ENCODE results near the gene MCF2L2. TPM values are rescaled to one million over a fixed set of nuclear protein-coding genes. Genes with fewer than 3 reads are reported as not detected.

The MCF2L2 gene
- total and polyA plus RNA-seq, 2 of the 13 experiments (the other 11 are each of a cell fraction or from before 2014, with no cell fraction given), result not detected

GRCh38 chr3:183291497-183292031 is 136.9 kb downstream of the MCF2L2 start (continued):
- TF ChIP-seq ZNF441 (CRISPR knock-in tag; IDR thresholded peaks at IDR 0.05; ENCODE audit: borderline replicate concordance) (no peak), SNAPC4 (CRISPR knock-in tag; IDR thresholded peaks at IDR 0.05) (no peak), HMGA1 (CRISPR knock-in tag; conservative IDR thresholded peaks at IDR 0.05) (no peak), THAP11 (CRISPR knock-in tag; IDR thresholded peaks at IDR 0.05) (peak; percentile 49; the same call in 1 of the 2 replicates), UBTF (CRISPR knock-in tag; IDR thresholded peaks at IDR 0.05) (no peak), SMAD3 (CRISPR knock-in tag; IDR thresholded peaks at IDR 0.05) (peak; percentile 77; the same call in 1 of the 2 replicates), NCOR1 (IDR thresholded peaks at IDR 0.05; ENCODE audit: borderline replicate concordance, low read length) (peak; percentile 53; the same call in 1 of the 2 replicates), SNAI1 (CRISPR knock-in tag; IDR thresholded peaks at IDR 0.05; ENCODE audit: borderline replicate concordance) (no peak), PRDM4 (CRISPR knock-in tag; IDR thresholded peaks at IDR 0.05; ENCODE audit: borderline replicate concordance) (no peak), PBX2 (CRISPR knock-in tag; IDR thresholded peaks at IDR 0.05) (no peak), GFI1 (CRISPR knock-in tag; IDR thresholded peaks at IDR 0.05; ENCODE audit: borderline replicate concordance) (peak; percentile 79), MTF1 (CRISPR knock-in tag; IDR thresholded peaks at IDR 0.05) (no peak), ZNF687 (CRISPR knock-in tag; IDR thresholded peaks at IDR 0.05) (no peak)

Data from HepG2 (cell line).